OCI-LY1 (cell line): ENCODE measurements around the gene GTF2I.
"Not testable (repeated sequence)": the region's sequence is repeated elsewhere in the genome, so short reads cannot be mapped to it uniquely, and the experiment has no call there.

ENCODE experiments used
- H2AFZ ChIP-seq: fragments of 200-600 bp; sonication (generic), shearing (Covaris generic); 2 replicates; pipeline ENCODE4 v1.6.0; 2014; ENCODE audit warnings: antibody characterized with exemption, mild to moderate bottlenecking, low read length
- H3F3A ChIP-seq: fragments of 200-600 bp; sonication (generic), shearing (Covaris generic); 2 replicates; pipeline ENCODE4 v1.6.0; 2014; ENCODE audit warnings: mild to moderate bottlenecking, antibody characterized with exemption, low read length, moderate library complexity; ENCODE audit not compliant: insufficient read depth
- H3K27ac ChIP-seq: fragments of 200-600 bp; sonication (generic); 2 replicates; pipeline ENCODE4 v1.5.1; 2014; ENCODE audit warnings: low read length, mixed run types, mild to moderate bottlenecking, low read depth; ENCODE audit not compliant: poor library complexity, severe bottlenecking
- H3K27me3 ChIP-seq: fragments of 200-600 bp; sonication (generic); 2 replicates; pipeline ENCODE4 v1.6.0; 2014; ENCODE audit warnings: antibody characterized with exemption, mild to moderate bottlenecking, low read length, moderate library complexity; ENCODE audit not compliant: insufficient read depth
- H3K36me3 ChIP-seq: fragments of 200-600 bp; sonication (generic); 2 replicates; pipeline ENCODE4 v1.6.1; 2014; ENCODE audit warnings: mild to moderate bottlenecking, antibody characterized with exemption, low read length, moderate library complexity, mixed read lengths; ENCODE audit not compliant: insufficient read depth
- H3K4me1 ChIP-seq: fragments of 200-600 bp; sonication (generic); 2 replicates; pipeline ENCODE4 v1.5.1; 2014; ENCODE audit warnings: mild to moderate bottlenecking, low read length, moderate library complexity; ENCODE audit not compliant: insufficient read depth, severe bottlenecking
- H3K4me2 ChIP-seq: fragments of 200-600 bp; sonication (generic), shearing (Covaris generic); 2 replicates; pipeline ENCODE4 v1.6.1; 2014; ENCODE audit warnings: low read length
- H3K4me3 ChIP-seq: fragments of 200-600 bp; sonication (generic); 2 replicates; pipeline ENCODE4 v1.5.1; 2014; ENCODE audit warnings: low read length, low read depth, mild to moderate bottlenecking, mixed read lengths; ENCODE audit not compliant: poor library complexity, severe bottlenecking
- H3K79me2 ChIP-seq: fragments of 200-600 bp; shearing (Covaris generic); 2 replicates; pipeline ENCODE4 v1.6.1; 2016; ENCODE audit warnings: mixed run types, low read length, mixed read lengths; ENCODE audit not compliant: insufficient read depth
- H3K9ac ChIP-seq: fragments of 200-600 bp; sonication (generic), shearing (Covaris generic); 2 replicates; pipeline ENCODE4 v1.6.1; 2014; ENCODE audit warnings: mild to moderate bottlenecking, low read length, mixed read lengths
- H3K9me2 ChIP-seq: fragments of 200-600 bp; sonication (generic), shearing (Covaris generic); 2 replicates; pipeline ENCODE4 v1.6.1; 2014; ENCODE audit warnings: low read depth, mild to moderate bottlenecking, low read length, mixed read lengths
- H3K9me3 ChIP-seq: fragments of 200-600 bp; shearing (Covaris generic); 2 replicates; pipeline ENCODE4 v1.6.1; 2014; ENCODE audit warnings: low read length, mixed read lengths
- H4K20me1 ChIP-seq: fragments of 200-600 bp; sonication (generic), shearing (Covaris generic); 2 replicates; pipeline ENCODE4 v1.6.0; 2016; ENCODE audit warnings: mild to moderate bottlenecking, low read length; ENCODE audit not compliant: insufficient read depth

The GTF2I gene

GRCh38 chr7:74797848-74798622 is 140.5 kb downstream of the GTF2I start:
- not testable (repeated sequence) for H3K4me2 ChIP-seq, H3K27ac ChIP-seq

GRCh38 chr7:74798644-74799043 is 141.1 kb downstream of the GTF2I start:
- not testable (repeated sequence) for H3K9ac ChIP-seq, H3K4me3 ChIP-seq

More at GRCh38 chr7:74797848-74798622, 140.5 kb downstream of the GTF2I start:
- not testable (repeated sequence) for H2AFZ ChIP-seq, H3K4me3 ChIP-seq, H3F3A ChIP-seq, H3K9me3 ChIP-seq, H3K9ac ChIP-seq, H3K4me1 ChIP-seq, H3K9me2 ChIP-seq, H3K79me2 ChIP-seq, H3K36me3 ChIP-seq, H3K27me3 ChIP-seq, H4K20me1 ChIP-seq

More at GRCh38 chr7:74798644-74799043, 141.1 kb downstream of the GTF2I start:
- not testable (repeated sequence) for H3K9me2 ChIP-seq, H3K27ac ChIP-seq, H3K79me2 ChIP-seq, H3F3A ChIP-seq, H3K27me3 ChIP-seq, H3K4me2 ChIP-seq, H3K4me1 ChIP-seq, H4K20me1 ChIP-seq, H2AFZ ChIP-seq, H3K9me3 ChIP-seq, H3K36me3 ChIP-seq
